Prostate gland (tissue), 2 donors: Measurements from ENCODE around the gene CD24. TPM values are rescaled to one million over a fixed set of nuclear protein-coding genes. Genes with fewer than 3 reads are reported as not detected.

ENCODE experiments used
- DNase-seq: peaks from one replicate; pipeline ENCODE4 v3.0.0-alpha.2; 2019; ENCODE audit warnings: low spot score
- H3K27ac ChIP-seq, 2 donors: fragments of 200-600 bp; sonication (generic); 2 replicates each; pipeline ENCODE4 v1.5.1; 2017 to 2019
- H3K27me3 ChIP-seq: fragments of 200-600 bp; sonication (generic); replicated peaks from 2 replicates; pipeline ENCODE4 v1.5.1; 2019; ENCODE audit not compliant: insufficient read depth
- H3K36me3 ChIP-seq, 2 donors: fragments of 200-600 bp; sonication (generic); 1 replicate in 1 of 2; 2 replicates in 1 of 2; pipeline versions ENCODE4 v1.5.1 to v1.8.1; 2017 to 2019
- H3K4me1 ChIP-seq: fragments of 200-600 bp; sonication (generic); replicated peaks from 2 replicates; pipeline ENCODE4 v1.5.1; 2019
- H3K4me3 ChIP-seq, 2 donors: fragments of 200-600 bp; sonication (generic); 2 replicates each; pipeline ENCODE4 v1.5.1; 2017 to 2019
- H3K9me3 ChIP-seq: fragments of 200-600 bp; sonication (generic); 2 replicates; pipeline ENCODE4 v1.5.1; 2017
- POLR2A ChIP-seq: fragments of 450-650 bp; IDR thresholded peaks from one replicate; pipeline ENCODE4 v1.6.1; 2016; ENCODE audit warnings: antibody characterized with exemption, mild to moderate bottlenecking
- POLR2AphosphoS5 ChIP-seq: sonication (generic); formaldehyde crosslinking; IDR thresholded peaks from one replicate; pipeline ENCODE4 v1.6.1; 2017; ENCODE audit warnings: antibody characterized with exemption
- WGBS: methylation state at CpG from one replicate; pipeline ENCODE4 v1.1.5; 2018; 5-methylcytosine and 5-hydroxymethylcytosine counted together
- intact Hi-C: fragments of 100-400 bp; cut with DNase I; formaldehyde crosslinking; loops from one replicate; pipeline ENCODE4 v1.14.2; 2022
- total RNA-seq, 2 donors: library from RNA; depleted of rRNA; stranded (reverse); fragments of >200 nt; gene quantifications; one replicate each; pipeline ENCODE4 v1.1.0, GENCODE V29; 2016
- TF ChIP-seq, protein P1 (sequence below), 4 experiments: fragments of 200-600 bp in 2 of 4; fragments of 450-650 bp in 2 of 4; sonication (generic) in 2 of 4; IDR thresholded peaks; 1 replicate in 3 of 4; 2 replicates in 1 of 4; pipeline ENCODE4 v1.5.1; 2016 to 2019; ENCODE audit warnings: antibody characterized with exemption in 4 of 4, mild to moderate bottlenecking in 2 of 4, moderate library complexity in 2 of 4

Gene CD24
- total RNA-seq, 2 donors from 2014 or later = 59.4 to 336 TPM

DNA sequence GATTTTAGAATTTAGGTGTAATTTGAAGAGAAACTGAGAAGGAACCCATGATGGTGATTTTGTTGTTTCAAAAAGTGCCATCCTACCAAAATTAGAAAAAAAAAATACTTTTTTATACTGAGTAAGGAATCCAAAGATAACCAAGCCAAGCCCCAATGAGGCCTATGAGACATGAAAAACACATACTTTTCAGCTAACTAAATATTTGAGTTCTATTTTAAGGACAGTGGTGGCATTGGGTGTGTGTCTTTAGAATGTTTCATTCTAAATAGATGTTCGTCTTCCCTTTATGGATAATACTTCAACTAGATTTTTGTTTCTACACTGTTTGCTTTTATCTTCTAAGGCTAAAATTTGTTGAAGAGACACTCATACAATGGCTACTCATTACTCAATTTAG is 9.6 kb downstream of the CD24 start:
- TF ChIP-seq, protein P1, sequence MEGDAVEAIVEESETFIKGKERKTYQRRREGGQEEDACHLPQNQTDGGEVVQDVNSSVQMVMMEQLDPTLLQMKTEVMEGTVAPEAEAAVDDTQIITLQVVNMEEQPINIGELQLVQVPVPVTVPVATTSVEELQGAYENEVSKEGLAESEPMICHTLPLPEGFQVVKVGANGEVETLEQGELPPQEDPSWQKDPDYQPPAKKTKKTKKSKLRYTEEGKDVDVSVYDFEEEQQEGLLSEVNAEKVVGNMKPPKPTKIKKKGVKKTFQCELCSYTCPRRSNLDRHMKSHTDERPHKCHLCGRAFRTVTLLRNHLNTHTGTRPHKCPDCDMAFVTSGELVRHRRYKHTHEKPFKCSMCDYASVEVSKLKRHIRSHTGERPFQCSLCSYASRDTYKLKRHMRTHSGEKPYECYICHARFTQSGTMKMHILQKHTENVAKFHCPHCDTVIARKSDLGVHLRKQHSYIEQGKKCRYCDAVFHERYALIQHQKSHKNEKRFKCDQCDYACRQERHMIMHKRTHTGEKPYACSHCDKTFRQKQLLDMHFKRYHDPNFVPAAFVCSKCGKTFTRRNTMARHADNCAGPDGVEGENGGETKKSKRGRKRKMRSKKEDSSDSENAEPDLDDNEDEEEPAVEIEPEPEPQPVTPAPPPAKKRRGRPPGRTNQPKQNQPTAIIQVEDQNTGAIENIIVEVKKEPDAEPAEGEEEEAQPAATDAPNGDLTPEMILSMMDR (IDR thresholded peaks at IDR 0.05) = no peak
- no peak for TF ChIP-seq POLR2AphosphoS5
- no peak for TF ChIP-seq POLR2A
- Histone ChIP-seq H3K27me3 (no peaks in the 10 kb centered on the region), H3K4me3 (no peak overlapping the region), H3K9me3 (no peaks in the 10 kb centered on the region), H3K4me1 (no peaks in the 10 kb centered on the region), H3K27ac (no peak overlapping the region), H3K36me3 (no peaks in the 10 kb centered on the region)
- intact Hi-C loops = no loop called here
- 41% methylated on average over 1 of the region's 1 CpG for WGBS
- no peak for DNase-seq

DNA sequence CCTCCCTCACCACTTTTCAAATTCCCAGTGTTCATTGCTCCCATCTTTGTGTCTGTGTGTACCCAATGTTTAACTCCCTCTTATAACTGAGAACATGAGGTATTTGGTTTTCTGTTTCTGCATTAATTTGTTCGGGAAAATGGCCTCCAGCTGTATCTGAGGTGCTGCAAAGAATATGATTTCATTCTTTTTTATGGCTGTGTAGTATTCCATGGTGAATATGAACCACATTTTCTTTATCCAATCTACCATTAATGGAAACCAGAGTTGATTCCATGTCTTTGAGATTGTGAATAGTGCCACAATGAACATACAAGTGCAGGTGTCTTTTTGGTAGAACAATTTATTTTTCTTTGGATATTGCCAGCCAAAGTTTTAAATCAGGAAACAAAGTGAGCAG is 10.4 kb downstream of the CD24 start:
- Histone ChIP-seq H3K9me3 (no peaks in the 10 kb centered on the region), H3K27ac (no peak overlapping the region), H3K4me3 (no peak overlapping the region), H3K4me1 (no peaks in the 10 kb centered on the region), H3K27me3 (no peaks in the 10 kb centered on the region), H3K36me3 (no peaks in the 10 kb centered on the region)
- WGBS = 89% methylated on average over 1 of the region's 1 CpG
- no peak for DNase-seq
- intact Hi-C loops = no loop called here
- TF ChIP-seq, protein P1 (IDR thresholded peaks at IDR 0.05) = no peak
- TF ChIP-seq POLR2AphosphoS5 = no peak
- TF ChIP-seq POLR2A = no peak

DNA sequence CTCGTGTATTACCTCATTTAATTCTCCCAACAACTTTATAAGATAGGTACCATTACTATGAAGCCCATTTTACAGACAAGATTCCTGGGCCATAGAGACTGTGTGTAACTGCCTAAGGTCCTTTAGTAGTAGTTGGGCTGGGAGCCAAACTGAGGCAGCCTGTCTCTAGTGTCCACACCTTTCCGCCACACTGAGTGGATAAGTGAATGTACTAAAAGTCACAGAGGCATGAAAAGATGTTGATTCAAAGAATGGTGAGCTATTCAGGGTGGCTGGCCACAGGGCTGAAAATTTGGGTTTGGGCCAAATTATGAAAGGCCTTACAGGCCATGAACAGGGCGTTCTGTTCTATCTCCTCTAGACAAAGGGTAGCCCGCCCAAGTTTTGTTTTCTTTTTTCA is 11.0 kb downstream of the CD24 start:
- H3K9me3 ChIP-seq = no peaks in the 10 kb centered on the region
- no peak overlapping the region for H3K27ac ChIP-seq
- no peaks in the 10 kb centered on the region for H3K36me3 ChIP-seq
- H3K4me1 ChIP-seq = no peaks in the 10 kb centered on the region
- 89% methylated on average over 4 of the region's 4 CpGs for WGBS
- TF ChIP-seq POLR2AphosphoS5 = no peak
- TF ChIP-seq, protein P1 (IDR thresholded peaks at IDR 0.05) = no peak
- TF ChIP-seq POLR2A = no peak
- no peaks in the 10 kb centered on the region for H3K27me3 ChIP-seq
- DNase-seq = no peak
- H3K4me3 ChIP-seq = no peak overlapping the region
- intact Hi-C loops = no loop called here

DNA sequence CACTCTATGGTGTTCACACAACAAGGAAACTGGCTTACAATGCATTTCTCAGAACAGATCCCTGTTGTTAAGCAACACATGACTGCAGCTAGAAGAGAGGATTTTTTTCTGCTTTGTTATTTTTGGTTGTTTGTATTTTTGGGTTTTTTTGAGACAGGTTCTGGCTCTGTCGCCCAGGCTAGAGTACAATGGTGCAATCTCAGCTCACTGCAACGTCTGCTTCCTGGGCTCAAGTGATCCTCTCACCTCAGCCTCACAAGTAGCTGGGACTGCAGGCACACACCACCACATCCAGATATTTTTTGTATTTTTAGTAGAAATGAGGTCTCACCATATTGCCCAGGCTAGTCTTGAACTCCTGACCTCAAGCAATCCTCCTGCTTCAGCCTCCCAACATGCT is 12.7 kb downstream of the CD24 start:
- DNase-seq = no peak
- no peaks in the 10 kb centered on the region for H3K27me3 ChIP-seq
- no peak overlapping the region for H3K4me3 ChIP-seq
- no peak for TF ChIP-seq POLR2A
- TF ChIP-seq POLR2AphosphoS5 = no peak
- TF ChIP-seq, protein P1 (IDR thresholded peaks at IDR 0.05) = no peak
- H3K9me3 ChIP-seq = no peaks in the 10 kb centered on the region
- no peaks in the 10 kb centered on the region for H3K36me3 ChIP-seq
- intact Hi-C loops = no loop called here
- H3K27ac ChIP-seq = no peak overlapping the region
- WGBS = 57% methylated on average over 2 of the region's 2 CpGs
- no peaks in the 10 kb centered on the region for H3K4me1 ChIP-seq

DNA sequence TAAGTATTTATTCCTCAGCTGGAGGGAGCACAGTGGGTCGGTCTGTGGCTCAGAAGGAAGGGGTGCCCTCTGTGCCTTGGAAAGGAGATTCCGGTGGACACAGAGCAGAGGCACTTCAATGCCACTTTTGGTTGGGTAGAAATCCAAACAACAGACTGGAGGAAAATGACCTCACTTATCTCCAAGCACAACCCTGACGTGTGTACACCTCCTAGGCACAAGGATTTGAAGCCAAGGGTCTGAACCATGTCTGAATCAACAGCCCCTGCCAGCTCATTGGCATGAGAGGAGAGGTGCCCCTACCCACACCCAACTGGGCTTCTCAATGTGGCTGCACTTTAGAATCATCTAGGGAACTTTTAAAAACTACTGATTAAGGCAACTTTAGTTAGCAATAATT is 13.4 kb downstream of the CD24 start:
- no peaks in the 10 kb centered on the region for H3K9me3 ChIP-seq
- no peak overlapping the region for H3K27ac ChIP-seq
- 83% methylated on average over 3 of the region's 3 CpGs for WGBS
- no peak for TF ChIP-seq POLR2AphosphoS5
- TF ChIP-seq, protein P1 (IDR thresholded peaks at IDR 0.05) = no peak
- no peak for TF ChIP-seq POLR2A
- intact Hi-C loops = no loop called here
- no peak for DNase-seq
- H3K4me3 ChIP-seq = no peak overlapping the region
- H3K36me3 ChIP-seq = no peaks in the 10 kb centered on the region
- H3K4me1 ChIP-seq = no peaks in the 10 kb centered on the region
- no peaks in the 10 kb centered on the region for H3K27me3 ChIP-seq
